ENCODE data around the gene PIP5K1C. TPM values are rescaled to one million over a fixed set of nuclear protein-coding genes. Genes with fewer than 3 reads are reported as not detected.

PIP5K1C gene
- 21.4 and 22.5 TPM in 2 replicates for total RNA-seq

- peaks cover 18% of the 10 kb centered on the region for H3K4me1 Mint-ChIP-seq
- no peaks in the 10 kb centered on the region for H3K9me3 Mint-ChIP-seq
- peak within 1 kb of the TSS; percentile 91 for H3K4me3 Mint-ChIP-seq
- peaks cover 2% of the 10 kb centered on the region for H3K27me3 Mint-ChIP-seq
- intact Hi-C loops (cut with micrococcal nuclease): loop anchor here (1.0 to 2.0 kb wide), 2 partner anchors 35 to 74 kb away; partner anchors contain the start of gene CACTIN
- DNase-seq: peak; percentile 98
- no peaks in the 10 kb centered on the region for H3K36me3 Mint-ChIP-seq (ENCODE audit: low read depth)
- peak within 1 kb of the TSS; percentile 75 for H3K27ac Mint-ChIP-seq
Measured at GRCh38 chr19:3700242-3701032, at the start of gene PIP5K1C. Gene PIP5K1C (minus strand): TSS chr19:3700468. CDS start chr19:3700390, 78 bp downstream.

GRCh38 chr19:3748965-3749364 is 48.7 kb upstream of the PIP5K1C start:
- H3K4me3 Mint-ChIP-seq: no peak overlapping the region
- intact Hi-C loops (cut with micrococcal nuclease): no loop called here
- H3K9me3 Mint-ChIP-seq: no peaks in the 10 kb centered on the region
- no peaks in the 10 kb centered on the region for H3K27me3 Mint-ChIP-seq
- H3K27ac Mint-ChIP-seq: no peak overlapping the region
- peaks cover 23% of the 10 kb centered on the region for H3K36me3 Mint-ChIP-seq (ENCODE audit: low read depth)
- H3K4me1 Mint-ChIP-seq: no peaks in the 10 kb centered on the region
- no peak for DNase-seq

- Mint-ChIP-seq H3K27ac (no peak overlapping the region), H3K4me1 (no peaks in the 10 kb centered on the region), H3K36me3 (ENCODE audit: low read depth) (peaks cover 15% of the 10 kb centered on the region), H3K4me3 (no peak overlapping the region), H3K9me3 (no peaks in the 10 kb centered on the region), H3K27me3 (no peaks in the 10 kb centered on the region)
- DNase-seq: no peak
- intact Hi-C loops (cut with micrococcal nuclease): no loop called here
Measured at GRCh38 chr19:3746371-3747056, 46.2 kb upstream of the PIP5K1C start.

GRCh38 chr19:3745363-3746045 is 45.2 kb upstream of the PIP5K1C start:
- H3K4me3 Mint-ChIP-seq: no peak overlapping the region
- H3K9me3 Mint-ChIP-seq: no peaks in the 10 kb centered on the region
- no peak overlapping the region for H3K27ac Mint-ChIP-seq
- no peaks in the 10 kb centered on the region for H3K4me1 Mint-ChIP-seq
- peaks cover 11% of the 10 kb centered on the region for H3K36me3 Mint-ChIP-seq (ENCODE audit: low read depth)
- no peak for DNase-seq
- no peaks in the 10 kb centered on the region for H3K27me3 Mint-ChIP-seq
- intact Hi-C loops (cut with micrococcal nuclease): no loop called here

- Mint-ChIP-seq H3K36me3 (ENCODE audit: low read depth) (no peaks in the 10 kb centered on the region), H3K4me1 (peaks cover 5% of the 10 kb centered on the region), H3K27ac (no peak overlapping the region), H3K27me3 (no peaks in the 10 kb centered on the region), H3K4me3 (no peak overlapping the region), H3K9me3 (no peaks in the 10 kb centered on the region)
- DNase-seq: no peak
- intact Hi-C loops (cut with micrococcal nuclease): no loop called here
Measured at GRCh38 chr19:3743486-3743885, 43.2 kb upstream of the PIP5K1C start.

GRCh38 chr19:3740431-3740830 is 40.2 kb upstream of the PIP5K1C start:
- H3K4me1 Mint-ChIP-seq: peaks cover 8% of the 10 kb centered on the region
- intact Hi-C loops (cut with micrococcal nuclease): no loop called here
- H3K27me3 Mint-ChIP-seq: no peaks in the 10 kb centered on the region
- no peak for DNase-seq
- H3K4me3 Mint-ChIP-seq: no peak overlapping the region
- no peaks in the 10 kb centered on the region for H3K9me3 Mint-ChIP-seq
- H3K27ac Mint-ChIP-seq: no peak overlapping the region
- no peaks in the 10 kb centered on the region for H3K36me3 Mint-ChIP-seq (ENCODE audit: low read depth)

GRCh38 chr19:3738477-3739220 is 38.4 kb upstream of the PIP5K1C start:
- H3K4me1 Mint-ChIP-seq: peaks cover 8% of the 10 kb centered on the region
- no peaks in the 10 kb centered on the region for H3K9me3 Mint-ChIP-seq
- no peak overlapping the region for H3K27ac Mint-ChIP-seq

GRCh38 chr19:3737487-3738205 is 37.4 kb upstream of the PIP5K1C start:
- DNase-seq: no peak
- Mint-ChIP-seq H3K4me1 (peaks cover 8% of the 10 kb centered on the region), H3K36me3 (ENCODE audit: low read depth) (no peaks in the 10 kb centered on the region), H3K27me3 (no peaks in the 10 kb centered on the region), H3K27ac (no peak overlapping the region), H3K4me3 (no peak overlapping the region), H3K9me3 (no peaks in the 10 kb centered on the region)
- intact Hi-C loops (cut with micrococcal nuclease): no loop called here

More at GRCh38 chr19:3738477-3739220, 38.4 kb upstream of the PIP5K1C start:
- no peak for DNase-seq
- H3K4me3 Mint-ChIP-seq: no peak overlapping the region
- no peaks in the 10 kb centered on the region for H3K27me3 Mint-ChIP-seq
- intact Hi-C loops (cut with micrococcal nuclease): no loop called here
- no peaks in the 10 kb centered on the region for H3K36me3 Mint-ChIP-seq (ENCODE audit: low read depth)

GRCh38 chr19:3736106-3736724 is 35.9 kb upstream of the PIP5K1C start:
- H3K4me3 Mint-ChIP-seq: no peak overlapping the region
- H3K27ac Mint-ChIP-seq: no peak overlapping the region
- no peak for DNase-seq
- no peaks in the 10 kb centered on the region for H3K9me3 Mint-ChIP-seq
- no peaks in the 10 kb centered on the region for H3K27me3 Mint-ChIP-seq
- no peaks in the 10 kb centered on the region for H3K36me3 Mint-ChIP-seq (ENCODE audit: low read depth)
- intact Hi-C loops (cut with micrococcal nuclease): no loop called here
- peaks cover 8% of the 10 kb centered on the region for H3K4me1 Mint-ChIP-seq

GRCh38 chr19:3734310-3734600 is 34.0 kb upstream of the PIP5K1C start:
- Mint-ChIP-seq H3K36me3 (ENCODE audit: low read depth) (no peaks in the 10 kb centered on the region), H3K27me3 (no peaks in the 10 kb centered on the region), H3K9me3 (no peaks in the 10 kb centered on the region), H3K4me1 (peaks cover 3% of the 10 kb centered on the region), H3K27ac (no peak overlapping the region), H3K4me3 (no peak overlapping the region)
- intact Hi-C loops (cut with micrococcal nuclease): no loop called here
- no peak for DNase-seq

GRCh38 chr19:3733549-3734309 is 33.5 kb upstream of the PIP5K1C start:
- no peaks in the 10 kb centered on the region for H3K9me3 Mint-ChIP-seq
- peaks cover 3% of the 10 kb centered on the region for H3K4me1 Mint-ChIP-seq
- H3K27ac Mint-ChIP-seq: no peak overlapping the region
- H3K4me3 Mint-ChIP-seq: no peak overlapping the region
- H3K36me3 Mint-ChIP-seq (ENCODE audit: low read depth): no peaks in the 10 kb centered on the region
- intact Hi-C loops (cut with micrococcal nuclease): no loop called here
- DNase-seq: no peak
- no peaks in the 10 kb centered on the region for H3K27me3 Mint-ChIP-seq

GRCh38 chr19:3732108-3732507 is 31.8 kb upstream of the PIP5K1C start:
- H3K4me3 Mint-ChIP-seq: no peak overlapping the region
- H3K27ac Mint-ChIP-seq: no peak overlapping the region
- intact Hi-C loops (cut with micrococcal nuclease): no loop called here
- no peaks in the 10 kb centered on the region for H3K36me3 Mint-ChIP-seq (ENCODE audit: low read depth)
- no peaks in the 10 kb centered on the region for H3K27me3 Mint-ChIP-seq
- no peaks in the 10 kb centered on the region for H3K9me3 Mint-ChIP-seq
- no peak for DNase-seq
- no peaks in the 10 kb centered on the region for H3K4me1 Mint-ChIP-seq

Data from activated CD4-positive, alpha-beta T cell treated with anti-CD3 and anti-CD28 coated beads, Interleukin-2, amount 10 ng/mL, durations not matched to agents 24 days and 14 days (primary cell).